HCT116 (cell line): ENCODE data around the gene NECAB2.

ENCODE experiments used
- POLR2A ChIP-seq: IDR thresholded peaks from 2 replicates; pipeline ENCODE4 v1.7.0; 2011; ENCODE audit warnings: borderline replicate concordance; ENCODE audit not compliant: insufficient read depth, insufficient read length; ENCODE audit errors: extremely low read depth
- TF ChIP-seq, protein P1 (sequence below), 3 experiments: fragments of 200-600 bp in 1 of 3; sonication (generic) in 1 of 3; IDR thresholded peaks in 2 of 3; conservative IDR thresholded peaks in 1 of 3; 2 replicates each; pipeline ENCODE4 v1.5.1; 2012 to 2017; ENCODE audit warnings: low read depth in 2 of 3, low read length in 2 of 3, antibody characterized with exemption in 1 of 3, borderline replicate concordance in 1 of 3, control low read depth in 1 of 3, mild to moderate bottlenecking in 1 of 3, mixed read lengths in 1 of 3, mixed run types in 1 of 3, moderate library complexity in 1 of 3; ENCODE audit not compliant: insufficient read depth in 1 of 3

- TF ChIP-seq, protein P1, sequence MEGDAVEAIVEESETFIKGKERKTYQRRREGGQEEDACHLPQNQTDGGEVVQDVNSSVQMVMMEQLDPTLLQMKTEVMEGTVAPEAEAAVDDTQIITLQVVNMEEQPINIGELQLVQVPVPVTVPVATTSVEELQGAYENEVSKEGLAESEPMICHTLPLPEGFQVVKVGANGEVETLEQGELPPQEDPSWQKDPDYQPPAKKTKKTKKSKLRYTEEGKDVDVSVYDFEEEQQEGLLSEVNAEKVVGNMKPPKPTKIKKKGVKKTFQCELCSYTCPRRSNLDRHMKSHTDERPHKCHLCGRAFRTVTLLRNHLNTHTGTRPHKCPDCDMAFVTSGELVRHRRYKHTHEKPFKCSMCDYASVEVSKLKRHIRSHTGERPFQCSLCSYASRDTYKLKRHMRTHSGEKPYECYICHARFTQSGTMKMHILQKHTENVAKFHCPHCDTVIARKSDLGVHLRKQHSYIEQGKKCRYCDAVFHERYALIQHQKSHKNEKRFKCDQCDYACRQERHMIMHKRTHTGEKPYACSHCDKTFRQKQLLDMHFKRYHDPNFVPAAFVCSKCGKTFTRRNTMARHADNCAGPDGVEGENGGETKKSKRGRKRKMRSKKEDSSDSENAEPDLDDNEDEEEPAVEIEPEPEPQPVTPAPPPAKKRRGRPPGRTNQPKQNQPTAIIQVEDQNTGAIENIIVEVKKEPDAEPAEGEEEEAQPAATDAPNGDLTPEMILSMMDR (IDR thresholded peaks at IDR 0.05 in 2 of 3, conservative IDR thresholded peaks at IDR 0.05 in 1 of 3; ENCODE audit: borderline replicate concordance in 1 of 3, insufficient read depth in 1 of 3, low read depth in 2 of 3, low read length in 2 of 3): no peak
- no peak for TF ChIP-seq POLR2A
Measured at GRCh38 chr16:83967091-83967490, 953 bp upstream of the NECAB2 start.
